Parathyroid adenoma (tissue), 2 donors: ENCODE results near the gene CFAP61.

Experiments
- H2AFZ ChIP-seq: fragments of 300-600 bp; sonication (generic); one replicate; pipeline ENCODE4 v1.7.0; 2017; ENCODE audit warnings: antibody characterized with exemption, mild to moderate bottlenecking
- H3K27ac ChIP-seq: fragments of 300-600 bp; sonication (generic); one replicate; pipeline ENCODE4 v1.7.0; 2017
- H3K27me3 ChIP-seq: fragments of 300-600 bp; sonication (generic); one replicate; pipeline ENCODE4 v1.7.0; 2017; ENCODE audit warnings: low read length; ENCODE audit not compliant: control insufficient read depth, insufficient read depth
- H3K36me3 ChIP-seq: fragments of 300-600 bp; sonication (generic); one replicate; pipeline ENCODE4 v1.7.0; 2017; ENCODE audit warnings: low read length; ENCODE audit not compliant: control insufficient read depth, insufficient read depth
- H3K4me1 ChIP-seq: fragments of 300-600 bp; sonication (generic); one replicate; pipeline ENCODE4 v1.7.0; 2017; ENCODE audit warnings: control low read depth
- H3K4me2 ChIP-seq: fragments of 300-600 bp; sonication (generic); one replicate; pipeline ENCODE4 v1.7.0; 2017; ENCODE audit warnings: low read length
- H3K4me3 ChIP-seq: fragments of 300-600 bp; sonication (generic); one replicate; pipeline ENCODE4 v1.7.0; 2017; ENCODE audit warnings: low read depth, low read length
- H3K79me2 ChIP-seq: fragments of 300-600 bp; sonication (generic); one replicate; pipeline ENCODE4 v1.7.0; 2017; ENCODE audit warnings: control low read depth
- H3K9ac ChIP-seq: fragments of 300-600 bp; sonication (generic); one replicate; pipeline ENCODE4 v1.7.0; 2017; ENCODE audit warnings: mild to moderate bottlenecking
- H3K9me3 ChIP-seq: fragments of 300-600 bp; sonication (generic); one replicate; pipeline ENCODE4 v1.7.0; 2017; ENCODE audit warnings: low read length; ENCODE audit not compliant: control insufficient read depth
- TF ChIP-seq, protein P1 (sequence below): fragments of 300-600 bp; sonication (generic); IDR thresholded peaks from one replicate; pipeline ENCODE4 v1.7.0; 2017; ENCODE audit warnings: antibody characterized with exemption, mild to moderate bottlenecking
- donor health status: primary hyperparathyroidism.

The CFAP61 gene

DNA sequence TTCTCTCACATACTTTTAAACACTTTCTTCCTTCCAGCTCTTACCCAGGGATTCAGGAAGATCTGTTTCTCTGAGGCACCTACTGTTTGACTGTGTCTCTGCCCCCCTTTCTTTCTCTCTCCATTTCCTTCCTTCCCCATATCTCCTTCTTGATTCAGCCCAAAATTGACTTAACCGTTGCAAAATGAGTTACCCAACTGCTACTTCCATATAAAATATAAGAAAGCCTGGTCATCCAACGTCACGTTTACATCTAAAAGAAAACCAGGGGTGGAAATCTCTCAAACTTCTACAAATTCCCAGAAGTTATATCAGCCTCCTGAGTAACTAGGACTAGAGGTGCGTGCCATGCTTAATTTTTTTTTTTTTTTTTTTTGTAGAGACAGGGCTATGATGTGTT is 220.4 kb downstream of the CFAP61 start:
- TF ChIP-seq, protein P1, sequence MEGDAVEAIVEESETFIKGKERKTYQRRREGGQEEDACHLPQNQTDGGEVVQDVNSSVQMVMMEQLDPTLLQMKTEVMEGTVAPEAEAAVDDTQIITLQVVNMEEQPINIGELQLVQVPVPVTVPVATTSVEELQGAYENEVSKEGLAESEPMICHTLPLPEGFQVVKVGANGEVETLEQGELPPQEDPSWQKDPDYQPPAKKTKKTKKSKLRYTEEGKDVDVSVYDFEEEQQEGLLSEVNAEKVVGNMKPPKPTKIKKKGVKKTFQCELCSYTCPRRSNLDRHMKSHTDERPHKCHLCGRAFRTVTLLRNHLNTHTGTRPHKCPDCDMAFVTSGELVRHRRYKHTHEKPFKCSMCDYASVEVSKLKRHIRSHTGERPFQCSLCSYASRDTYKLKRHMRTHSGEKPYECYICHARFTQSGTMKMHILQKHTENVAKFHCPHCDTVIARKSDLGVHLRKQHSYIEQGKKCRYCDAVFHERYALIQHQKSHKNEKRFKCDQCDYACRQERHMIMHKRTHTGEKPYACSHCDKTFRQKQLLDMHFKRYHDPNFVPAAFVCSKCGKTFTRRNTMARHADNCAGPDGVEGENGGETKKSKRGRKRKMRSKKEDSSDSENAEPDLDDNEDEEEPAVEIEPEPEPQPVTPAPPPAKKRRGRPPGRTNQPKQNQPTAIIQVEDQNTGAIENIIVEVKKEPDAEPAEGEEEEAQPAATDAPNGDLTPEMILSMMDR, result no peak
- Histone ChIP-seq H2AFZ (no peak overlapping the region), H3K4me2 (no peak overlapping the region), H3K9ac (no peak overlapping the region), H3K79me2 (no peaks in the 10 kb centered on the region), H3K4me3 (no peak overlapping the region), H3K36me3 (no peaks in the 10 kb centered on the region), H3K4me1 (no peaks in the 10 kb centered on the region), H3K27me3 (no peaks in the 10 kb centered on the region), H3K9me3 (no peaks in the 10 kb centered on the region), H3K27ac (no peak overlapping the region)

GRCh38 chr20:20273286-20273685 is 221.0 kb downstream of the CFAP61 start:
- no peak overlapping the region for H2AFZ ChIP-seq
- no peak overlapping the region for H3K4me3 ChIP-seq
- H3K9ac ChIP-seq, result no peak overlapping the region
- no peaks in the 10 kb centered on the region for H3K27me3 ChIP-seq
- TF ChIP-seq, protein P1, result no peak
- H3K36me3 ChIP-seq, result no peaks in the 10 kb centered on the region
- no peak overlapping the region for H3K4me2 ChIP-seq
- no peaks in the 10 kb centered on the region for H3K79me2 ChIP-seq
- no peaks in the 10 kb centered on the region for H3K9me3 ChIP-seq
- H3K4me1 ChIP-seq, result no peaks in the 10 kb centered on the region
- H3K27ac ChIP-seq, result no peak overlapping the region

GRCh38 chr20:20274821-20275220 is 222.5 kb downstream of the CFAP61 start:
- no peaks in the 10 kb centered on the region for H3K36me3 ChIP-seq
- TF ChIP-seq, protein P1, result no peak
- no peak overlapping the region for H3K9ac ChIP-seq
- H3K4me2 ChIP-seq, result no peak overlapping the region
- no peaks in the 10 kb centered on the region for H3K27me3 ChIP-seq
- no peaks in the 10 kb centered on the region for H3K9me3 ChIP-seq
- no peaks in the 10 kb centered on the region for H3K4me1 ChIP-seq
- H2AFZ ChIP-seq, result no peak overlapping the region
- H3K27ac ChIP-seq, result no peak overlapping the region
- no peak overlapping the region for H3K4me3 ChIP-seq
- H3K79me2 ChIP-seq, result no peaks in the 10 kb centered on the region

DNA sequence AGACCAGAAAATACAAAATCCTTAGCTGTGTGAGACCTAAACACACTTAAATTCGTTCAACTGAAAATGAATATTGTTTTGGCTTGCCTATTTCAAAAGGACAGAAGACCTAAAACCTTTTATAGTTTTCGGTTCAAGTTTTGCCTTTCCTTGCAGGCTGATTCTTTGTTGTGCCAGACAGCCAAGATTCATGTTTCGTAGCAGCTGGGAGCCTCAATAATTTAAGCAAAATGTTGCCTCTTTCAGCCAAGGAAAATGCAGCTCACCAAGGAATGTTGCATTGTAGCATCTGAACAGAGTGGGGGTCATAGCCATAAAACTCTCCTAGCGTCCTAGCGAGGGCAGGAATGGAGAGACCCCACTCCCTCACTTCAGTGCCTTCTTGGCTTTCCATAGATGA is 223.3 kb downstream of the CFAP61 start:
- no peaks in the 10 kb centered on the region for H3K27me3 ChIP-seq
- TF ChIP-seq, protein P1, result no peak
- no peak overlapping the region for H3K4me3 ChIP-seq
- no peaks in the 10 kb centered on the region for H3K9me3 ChIP-seq
- no peak overlapping the region for H3K9ac ChIP-seq
- no peak overlapping the region for H3K27ac ChIP-seq
- H3K36me3 ChIP-seq, result no peaks in the 10 kb centered on the region
- H3K4me1 ChIP-seq, result no peaks in the 10 kb centered on the region
- H3K79me2 ChIP-seq, result no peaks in the 10 kb centered on the region
- H2AFZ ChIP-seq, result no peak overlapping the region
- no peak overlapping the region for H3K4me2 ChIP-seq

- H3K4me2 ChIP-seq, result no peak overlapping the region
- H2AFZ ChIP-seq, result peak overlapping the region; percentile 20
- no peak overlapping the region for H3K27ac ChIP-seq
- no peak overlapping the region for H3K9ac ChIP-seq
- H3K4me3 ChIP-seq, result no peak overlapping the region
- no peaks in the 10 kb centered on the region for H3K4me1 ChIP-seq
- no peaks in the 10 kb centered on the region for H3K27me3 ChIP-seq
- no peaks in the 10 kb centered on the region for H3K79me2 ChIP-seq
- no peaks in the 10 kb centered on the region for H3K36me3 ChIP-seq
- no peaks in the 10 kb centered on the region for H3K9me3 ChIP-seq
- TF ChIP-seq, protein P1, result no peak
Observed at GRCh38 chr20:20276811-20277530, 224.6 kb downstream of the CFAP61 start.
